Stimulated activated CD4-positive, alpha-beta T cell treated with anti-CD3 and anti-CD28 coated beads, Interleukin-12 subunit alpha, Interleukin-12 subunit beta, amount 100 ng/mL, for 48 hours (primary cell): ENCODE data around the gene ELOVL2.
"Not testable (repeated sequence)": the region's sequence is repeated elsewhere in the genome, so short reads cannot be mapped to it uniquely, and the experiment has no call there.

Experiments used
- DNase-seq, 3 donors: peaks; one replicate each; pipeline ENCODE4 v3.0.0-alpha.2; 2020; ENCODE audit warnings: low read depth in 2 of 3, low spot score in 1 of 3

ELOVL2 gene

GRCh38 chr6:11043961-11044711, at the start of gene ELOVL2:
ELOVL2 (minus strand) TSS chr6:11044305; CDS start chr6:11044230, 75 bp downstream.
- DNase-seq = peak in 1 of 3 donors; percentile 7

- DNase-seq = no peak
These were observed 49.2 kb upstream of the ELOVL2 start for GRCh38 chr6:11093376-11093625.

- peak in 2 of 3 donors; percentile 10 to 16 for DNase-seq
These were observed 48.7 kb upstream of the ELOVL2 start for GRCh38 chr6:11092668-11093375.

- not testable (repeated sequence) for DNase-seq
These were observed 47.0 kb upstream of the ELOVL2 start for GRCh38 chr6:11091141-11091540.

- no peak for DNase-seq
These were observed 45.6 kb upstream of the ELOVL2 start for GRCh38 chr6:11089695-11090094.

- DNase-seq = not testable (repeated sequence)
These were observed 43.2 kb upstream of the ELOVL2 start for GRCh38 chr6:11087141-11087812.

- DNase-seq = no peak
These were observed 41.8 kb upstream of the ELOVL2 start for GRCh38 chr6:11085758-11086435.

GRCh38 chr6:11083956-11084355, 39.9 kb upstream of the ELOVL2 start:
- DNase-seq = no peak

GRCh38 chr6:11083491-11083890, 39.4 kb upstream of the ELOVL2 start:
- DNase-seq = no peak

GRCh38 chr6:11080296-11080695, 36.2 kb upstream of the ELOVL2 start:
- no peak for DNase-seq

- no peak for DNase-seq
These were observed 34.2 kb upstream of the ELOVL2 start for GRCh38 chr6:11078266-11078665.

GRCh38 chr6:11076540-11076939, 32.4 kb upstream of the ELOVL2 start:
- no peak for DNase-seq

- no peak for DNase-seq
These were observed 28.0 kb upstream of the ELOVL2 start for GRCh38 chr6:11072101-11072500.

- DNase-seq = no peak
These were observed 25.7 kb upstream of the ELOVL2 start for GRCh38 chr6:11069760-11070159.

GRCh38 chr6:11067348-11067747, 23.2 kb upstream of the ELOVL2 start:
- DNase-seq = no peak

GRCh38 chr6:11066505-11067347, 22.6 kb upstream of the ELOVL2 start:
- DNase-seq = no peak

GRCh38 chr6:11065436-11066202, 21.5 kb upstream of the ELOVL2 start:
- no peak for DNase-seq

- no peak for DNase-seq
These were observed 20.7 kb upstream of the ELOVL2 start for GRCh38 chr6:11064836-11065235.

- DNase-seq = no peak
These were observed 18.6 kb upstream of the ELOVL2 start for GRCh38 chr6:11062715-11063114.

- DNase-seq = no peak
These were observed 18.0 kb upstream of the ELOVL2 start for GRCh38 chr6:11062083-11062482.
